ENCODE results near the gene PAQR9.

PAQR9 gene, protein sequence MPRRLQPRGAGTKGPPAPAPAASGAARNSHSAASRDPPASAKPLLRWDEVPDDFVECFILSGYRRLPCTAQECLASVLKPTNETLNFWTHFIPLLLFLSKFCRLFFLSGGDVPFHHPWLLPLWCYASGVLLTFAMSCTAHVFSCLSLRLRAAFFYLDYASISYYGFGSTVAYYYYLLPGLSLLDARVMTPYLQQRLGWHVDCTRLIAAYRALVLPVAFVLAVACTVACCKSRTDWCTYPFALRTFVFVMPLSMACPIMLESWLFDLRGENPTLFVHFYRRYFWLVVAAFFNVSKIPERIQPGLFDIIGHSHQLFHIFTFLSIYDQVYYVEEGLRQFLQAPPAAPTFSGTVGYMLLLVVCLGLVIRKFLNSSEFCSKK

GRCh38 chr3:142963516-142964448 lies at the start of gene PAQR9:
Gene PAQR9, minus strand, starts transcription at chr3:142963674. Its CDS starts 338 bp downstream, at chr3:142963336.
- Histone ChIP-seq H3K9me3 (no peaks in the 10 kb centered on the region), H3K27me3 (peaks cover 84% of the 10 kb centered on the region), H3K4me3 (ENCODE audit: low read depth in 1 of 2, low read length in 1 of 2) (peak within 1 kb of the TSS; percentile 27 to 61), H3K4me1 (ENCODE audit: control insufficient read depth in 1 of 2, insufficient read depth in 1 of 2, low read depth in 1 of 2, low read length in 1 of 2) (peaks cover 9 to 21% of the 10 kb centered on the region in 2 experiments), H3K27ac (no peak within 1 kb of the TSS), H3K36me3 (no peaks in the 10 kb centered on the region)
- TF ChIP-seq CTCF (IDR thresholded peaks at IDR 0.05): no peak

- TF ChIP-seq CTCF (IDR thresholded peaks at IDR 0.05): no peak
- H3K4me3 ChIP-seq (ENCODE audit: low read depth in 1 of 2, low read length in 1 of 2): no peak overlapping the region
- H3K9me3 ChIP-seq: no peaks in the 10 kb centered on the region
- H3K27ac ChIP-seq: no peak overlapping the region
- H3K27me3 ChIP-seq: no peaks in the 10 kb centered on the region
- peaks cover 8% of the 10 kb centered on the region for H3K36me3 ChIP-seq
- no peaks in the 10 kb centered on the region for H3K4me1 ChIP-seq (ENCODE audit: control insufficient read depth in 1 of 2, insufficient read depth in 1 of 2, low read depth in 1 of 2, low read length in 1 of 2)
Measured at GRCh38 chr3:143011705-143012104, 48.2 kb upstream of the PAQR9 start.

DNA sequence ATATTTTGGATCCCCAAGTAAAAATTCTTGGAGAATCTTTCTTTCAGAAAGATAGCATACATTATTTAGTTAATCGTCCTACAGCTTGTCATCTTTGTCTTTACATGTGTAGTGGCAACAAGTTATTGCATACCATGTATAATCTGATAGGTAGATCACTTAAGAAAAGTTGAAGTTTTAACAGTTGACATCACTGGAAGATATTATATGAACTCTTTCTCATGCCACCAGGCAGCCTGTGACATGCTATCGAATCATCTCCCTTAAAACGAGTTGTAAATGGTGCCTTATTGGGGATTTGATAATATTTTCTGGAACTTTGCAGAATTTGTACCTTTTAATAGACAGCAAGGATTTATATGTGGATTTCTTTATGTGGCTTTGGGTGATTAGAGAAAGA lies 46.5 kb upstream of the PAQR9 start:
- TF ChIP-seq CTCF (IDR thresholded peaks at IDR 0.05): no peak
- H3K4me3 ChIP-seq (ENCODE audit: low read depth in 1 of 2, low read length in 1 of 2): no peak overlapping the region
- no peaks in the 10 kb centered on the region for H3K4me1 ChIP-seq (ENCODE audit: control insufficient read depth in 1 of 2, insufficient read depth in 1 of 2, low read depth in 1 of 2, low read length in 1 of 2)
- H3K27me3 ChIP-seq: no peaks in the 10 kb centered on the region
- no peaks in the 10 kb centered on the region for H3K9me3 ChIP-seq
- no peak overlapping the region for H3K27ac ChIP-seq
- peaks cover 8% of the 10 kb centered on the region for H3K36me3 ChIP-seq

GRCh38 chr3:143004823-143005222 lies 41.3 kb upstream of the PAQR9 start:
- Histone ChIP-seq H3K27ac (no peak overlapping the region), H3K4me1 (ENCODE audit: control insufficient read depth in 1 of 2, insufficient read depth in 1 of 2, low read depth in 1 of 2, low read length in 1 of 2) (peaks cover 25 to 27% of the 10 kb centered on the region in 2 experiments)

More at GRCh38 chr3:143004823-143005222, 41.3 kb upstream of the PAQR9 start:
- no peaks in the 10 kb centered on the region for H3K9me3 ChIP-seq
- H3K4me3 ChIP-seq (ENCODE audit: low read depth in 1 of 2, low read length in 1 of 2): no peak overlapping the region
- no peaks in the 10 kb centered on the region for H3K27me3 ChIP-seq
- no peak for TF ChIP-seq CTCF (IDR thresholded peaks at IDR 0.05)
- no peaks in the 10 kb centered on the region for H3K36me3 ChIP-seq

Measured in neutrophil (primary cell).